Measurements from ENCODE around the gene TRPM3.

Gene TRPM3

GRCh38 chr9:71042448-71042990 is 78.9 kb downstream of the TRPM3 start:
- POLR2A ChIA-PET, result no interaction called here
- H3K4me3 ChIP-seq (ENCODE audit: low read depth, low read length), result no peak overlapping the region
- TF ChIP-seq, protein P1, sequence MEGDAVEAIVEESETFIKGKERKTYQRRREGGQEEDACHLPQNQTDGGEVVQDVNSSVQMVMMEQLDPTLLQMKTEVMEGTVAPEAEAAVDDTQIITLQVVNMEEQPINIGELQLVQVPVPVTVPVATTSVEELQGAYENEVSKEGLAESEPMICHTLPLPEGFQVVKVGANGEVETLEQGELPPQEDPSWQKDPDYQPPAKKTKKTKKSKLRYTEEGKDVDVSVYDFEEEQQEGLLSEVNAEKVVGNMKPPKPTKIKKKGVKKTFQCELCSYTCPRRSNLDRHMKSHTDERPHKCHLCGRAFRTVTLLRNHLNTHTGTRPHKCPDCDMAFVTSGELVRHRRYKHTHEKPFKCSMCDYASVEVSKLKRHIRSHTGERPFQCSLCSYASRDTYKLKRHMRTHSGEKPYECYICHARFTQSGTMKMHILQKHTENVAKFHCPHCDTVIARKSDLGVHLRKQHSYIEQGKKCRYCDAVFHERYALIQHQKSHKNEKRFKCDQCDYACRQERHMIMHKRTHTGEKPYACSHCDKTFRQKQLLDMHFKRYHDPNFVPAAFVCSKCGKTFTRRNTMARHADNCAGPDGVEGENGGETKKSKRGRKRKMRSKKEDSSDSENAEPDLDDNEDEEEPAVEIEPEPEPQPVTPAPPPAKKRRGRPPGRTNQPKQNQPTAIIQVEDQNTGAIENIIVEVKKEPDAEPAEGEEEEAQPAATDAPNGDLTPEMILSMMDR (IDR thresholded peaks at IDR 0.05; ENCODE audit: insufficient read depth, low read length, missing control alignments), result no peak
- no peak for DNase-seq (ENCODE audit: low read depth, low spot score)
- CTCF ChIA-PET, result interaction anchor here (1.8 kb wide), 1 partner anchor 18 kb away, joined by 5 read pairs; no protein-coding TSS in a partner anchor

- no peak for DNase-seq (ENCODE audit: low read depth, low spot score)
- CTCF ChIA-PET, result interaction anchor here (0.8 kb wide), 1 partner anchor 111 kb away, joined by 3 read pairs; no protein-coding TSS in a partner anchor
- TF ChIP-seq, protein P1 (IDR thresholded peaks at IDR 0.05; ENCODE audit: insufficient read depth, low read length, missing control alignments), result no peak
Observed at GRCh38 chr9:71037521-71037920, 83.9 kb downstream of the TRPM3 start.

DNA sequence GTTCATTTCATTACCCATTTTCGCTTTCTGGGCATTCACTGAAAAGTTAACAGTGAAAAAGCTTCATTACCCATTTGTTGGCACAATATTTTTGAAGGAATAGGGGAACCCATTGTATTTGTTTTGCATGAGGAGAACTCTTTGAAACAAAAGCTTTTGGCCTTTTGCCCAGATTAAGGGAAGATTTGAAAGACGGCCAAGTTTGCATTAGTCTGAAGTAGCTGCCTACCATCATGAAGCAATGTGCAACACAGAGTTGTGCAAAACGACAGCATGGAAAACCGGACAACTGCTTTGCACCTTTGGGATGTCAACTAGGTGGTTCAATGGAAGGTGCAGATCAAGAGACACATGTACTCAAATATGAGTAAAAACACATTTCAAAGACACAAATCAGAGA is 84.9 kb downstream of the TRPM3 start:
- POLR2A ChIA-PET, result no interaction called here
- no peak overlapping the region for H3K4me3 ChIP-seq (ENCODE audit: low read depth, low read length)
- TF ChIP-seq, protein P1 (IDR thresholded peaks at IDR 0.05; ENCODE audit: insufficient read depth, low read length, missing control alignments), result no peak
- no peak for DNase-seq (ENCODE audit: low read depth, low spot score)
- CTCF ChIA-PET, result interaction anchor here (0.8 kb wide), 2 partner anchors 110 to 112 kb away, joined by 3 read pairs; no protein-coding TSS in a partner anchor

More at GRCh38 chr9:71037521-71037920, 83.9 kb downstream of the TRPM3 start:
- no peak overlapping the region for H3K4me3 ChIP-seq (ENCODE audit: low read depth, low read length)
- POLR2A ChIA-PET, result no interaction called here

DNA sequence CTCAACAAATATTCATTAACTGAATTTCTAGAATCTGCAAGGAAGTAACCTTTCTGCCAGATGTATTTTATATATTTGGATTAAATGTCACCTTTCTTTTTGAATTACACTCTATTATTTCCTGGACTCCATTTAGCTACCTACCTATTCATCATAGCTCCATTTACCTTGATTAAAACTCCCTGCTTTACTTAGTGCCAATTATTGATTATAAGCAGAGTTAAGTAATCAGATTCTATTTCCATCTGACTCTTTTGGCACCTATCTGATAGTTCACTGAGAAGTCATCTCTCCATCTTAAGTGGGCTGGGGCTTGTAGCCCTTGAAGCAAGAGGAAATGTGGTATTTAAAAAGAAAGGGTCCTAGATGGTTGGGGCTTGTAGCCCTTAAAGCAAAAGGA is 88.6 kb downstream of the TRPM3 start:
- no peak for DNase-seq (ENCODE audit: low read depth, low spot score)
- CTCF ChIA-PET, result no interaction called here
- no peak overlapping the region for H3K4me3 ChIP-seq (ENCODE audit: low read depth, low read length)
- POLR2A ChIA-PET, result no interaction called here
- TF ChIP-seq, protein P1 (IDR thresholded peaks at IDR 0.05; ENCODE audit: insufficient read depth, low read length, missing control alignments), result no peak

DNA sequence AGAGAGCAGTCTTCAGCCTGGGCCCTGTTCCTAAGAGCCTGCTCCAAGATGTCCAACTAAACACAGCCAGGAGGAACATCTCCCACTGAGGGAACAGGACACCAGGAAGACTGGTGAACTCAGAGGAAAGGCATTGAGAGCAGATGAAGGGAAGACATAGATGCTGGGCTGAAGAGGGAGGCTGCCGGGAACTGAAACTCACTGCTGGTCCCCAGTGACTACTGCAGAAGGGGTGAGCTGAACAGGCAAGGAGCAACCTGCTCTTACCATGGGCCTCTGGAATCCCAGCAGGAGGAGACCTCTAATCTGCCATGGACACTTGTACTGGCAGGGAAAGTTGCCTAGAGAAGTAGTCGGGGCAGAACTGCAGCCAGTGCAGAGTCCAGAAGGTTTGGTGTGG is 95.7 kb downstream of the TRPM3 start:
- H3K4me3 ChIP-seq (ENCODE audit: low read depth, low read length), result no peak overlapping the region

GRCh38 chr9:71025201-71025600 is 96.2 kb downstream of the TRPM3 start:
- no peak overlapping the region for H3K4me3 ChIP-seq (ENCODE audit: low read depth, low read length)
- TF ChIP-seq, protein P1 (IDR thresholded peaks at IDR 0.05; ENCODE audit: insufficient read depth, low read length, missing control alignments), result no peak
- ChIA-PET POLR2A (no interaction called here), CTCF (interaction anchor here (1.0 to 1.9 kb wide), 3 partner anchors 18 to 225 kb away, joined by 4 to 5 read pairs (median 5); no protein-coding TSS in a partner anchor)
- DNase-seq (ENCODE audit: low read depth, low spot score), result no peak

More for the DNA sequence above, 95.7 kb downstream of the TRPM3 start:
- DNase-seq (ENCODE audit: low read depth, low spot score), result no peak
- POLR2A ChIA-PET, result no interaction called here
- CTCF ChIA-PET, result interaction anchor here (1.0 to 1.9 kb wide), 3 partner anchors 17 to 225 kb away, joined by 4 to 5 read pairs (median 5); no protein-coding TSS in a partner anchor
- TF ChIP-seq, protein P1 (IDR thresholded peaks at IDR 0.05; ENCODE audit: insufficient read depth, low read length, missing control alignments), result no peak
